H1 (cell line): ENCODE data around the gene ATR.
"Not testable (repeated sequence)": the region's sequence is repeated elsewhere in the genome, so short reads cannot be mapped to it uniquely, and the experiment has no call there.

Experiments
- EGR1 ChIP-seq: IDR thresholded peaks from 2 replicates; pipeline ENCODE4 v1.6.1; 2011; ENCODE audit warnings: low read depth, low read length, borderline replicate concordance
- EP300 ChIP-seq, 2 experiments: IDR thresholded peaks; 1 replicate in 1 of 2; 2 replicates in 1 of 2; pipeline ENCODE4 v1.6.1; 2011 to 2012; ENCODE audit warnings: low read depth in 2 of 2, low read length in 2 of 2, mild to moderate bottlenecking in 2 of 2, borderline replicate concordance in 1 of 2, inconsistent platforms in 1 of 2, moderate library complexity in 1 of 2
- HDAC6 ChIP-seq: IDR thresholded peaks from one replicate; pipeline ENCODE4 v1.7.1; 2012; ENCODE audit warnings: low read depth, mild to moderate bottlenecking, inconsistent platforms, low read length, moderate library complexity
- POLR2A ChIP-seq, 2 experiments: IDR thresholded peaks; 1 replicate in 1 of 2; 2 replicates in 1 of 2; pipeline ENCODE4 v1.6.1; 2011; ENCODE audit warnings: low read depth in 2 of 2, low read length in 2 of 2, mild to moderate bottlenecking in 2 of 2; ENCODE audit errors: control extremely low read depth in 1 of 2
- RAD21 ChIP-seq, 2 experiments: IDR thresholded peaks in 1 of 2; conservative IDR thresholded peaks in 1 of 2; 2 replicates each; pipeline ENCODE4 v1.6.1; 2011; ENCODE audit warnings: low read depth in 2 of 2, low read length in 2 of 2, improper control_type of control experiment in 1 of 2, inconsistent platforms in 1 of 2, mild to moderate bottlenecking in 1 of 2, moderate library complexity in 1 of 2
- RFX5 ChIP-seq: IDR thresholded peaks from 2 replicates; pipeline ENCODE4 v1.6.1; 2011; ENCODE audit warnings: low read depth, low read length, improper control_type of control experiment, borderline replicate concordance
- SIX5 ChIP-seq: IDR thresholded peaks from 2 replicates; pipeline ENCODE4 v1.6.1; 2011; ENCODE audit warnings: mild to moderate bottlenecking, low read depth, low read length
- ZNF274 ChIP-seq: IDR thresholded peaks from 2 replicates; pipeline ENCODE4 v1.7.0; 2012; ENCODE audit warnings: low read length, borderline replicate concordance; ENCODE audit errors: extremely low read depth
- TF ChIP-seq, protein P1 (sequence below), 3 experiments: IDR thresholded peaks; 1 replicate in 2 of 3; 2 replicates in 1 of 3; pipeline versions ENCODE4 v1.5.1 to v1.6.1; 2011; ENCODE audit warnings: low read length in 3 of 3, mild to moderate bottlenecking in 3 of 3, inconsistent platforms in 2 of 3, low read depth in 1 of 3, moderate library complexity in 1 of 3; ENCODE audit not compliant: insufficient read depth in 1 of 3; ENCODE audit errors: control extremely low read depth in 1 of 3
- TF ChIP-seq, protein P2 (sequence below): IDR thresholded peaks from 2 replicates; pipeline ENCODE4 v1.6.1; 2012; ENCODE audit warnings: inconsistent platforms
- TF ChIP-seq, protein P3 (sequence below): IDR thresholded peaks from 2 replicates; pipeline ENCODE4 v1.6.1; 2011; ENCODE audit warnings: low read depth, mild to moderate bottlenecking, low read length; ENCODE audit not compliant: insufficient read depth

DNA sequence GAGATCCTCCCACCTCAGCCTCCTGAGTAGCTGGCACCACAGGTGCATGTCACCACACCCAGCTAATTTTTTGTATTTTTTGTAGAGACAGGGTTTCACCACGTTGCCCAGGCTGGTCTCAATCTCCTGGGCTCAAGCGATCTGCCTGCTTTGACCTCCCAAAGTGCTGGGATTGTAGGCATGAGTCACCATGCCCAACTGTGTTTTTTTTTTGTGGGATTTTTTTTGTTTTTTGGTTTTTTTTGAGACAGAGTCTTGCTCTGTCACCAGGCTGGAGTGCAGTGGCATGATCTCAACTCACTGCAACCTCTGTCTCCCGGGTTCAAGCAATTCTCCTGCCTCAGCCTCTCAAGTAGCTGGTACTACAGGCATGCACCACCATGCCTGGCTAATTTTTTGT lies 9.1 kb downstream of the ATR start:
- not testable (repeated sequence) for TF ChIP-seq EGR1; ZNF274; RFX5; SIX5; HDAC6; POLR2A (IDR thresholded peaks at IDR 0.05; ENCODE audit: control extremely low read depth in 1 of 2, low read depth in 2 of 2, low read length in 2 of 2); EP300 (IDR thresholded peaks at IDR 0.05; ENCODE audit: borderline replicate concordance in 1 of 2, low read depth in 2 of 2, low read length in 2 of 2); RAD21 (IDR thresholded peaks at IDR 0.05 in 1 of 2, conservative IDR thresholded peaks at IDR 0.05 in 1 of 2; ENCODE audit: low read depth in 2 of 2, low read length in 2 of 2)
- TF ChIP-seq, protein P1, sequence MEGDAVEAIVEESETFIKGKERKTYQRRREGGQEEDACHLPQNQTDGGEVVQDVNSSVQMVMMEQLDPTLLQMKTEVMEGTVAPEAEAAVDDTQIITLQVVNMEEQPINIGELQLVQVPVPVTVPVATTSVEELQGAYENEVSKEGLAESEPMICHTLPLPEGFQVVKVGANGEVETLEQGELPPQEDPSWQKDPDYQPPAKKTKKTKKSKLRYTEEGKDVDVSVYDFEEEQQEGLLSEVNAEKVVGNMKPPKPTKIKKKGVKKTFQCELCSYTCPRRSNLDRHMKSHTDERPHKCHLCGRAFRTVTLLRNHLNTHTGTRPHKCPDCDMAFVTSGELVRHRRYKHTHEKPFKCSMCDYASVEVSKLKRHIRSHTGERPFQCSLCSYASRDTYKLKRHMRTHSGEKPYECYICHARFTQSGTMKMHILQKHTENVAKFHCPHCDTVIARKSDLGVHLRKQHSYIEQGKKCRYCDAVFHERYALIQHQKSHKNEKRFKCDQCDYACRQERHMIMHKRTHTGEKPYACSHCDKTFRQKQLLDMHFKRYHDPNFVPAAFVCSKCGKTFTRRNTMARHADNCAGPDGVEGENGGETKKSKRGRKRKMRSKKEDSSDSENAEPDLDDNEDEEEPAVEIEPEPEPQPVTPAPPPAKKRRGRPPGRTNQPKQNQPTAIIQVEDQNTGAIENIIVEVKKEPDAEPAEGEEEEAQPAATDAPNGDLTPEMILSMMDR (IDR thresholded peaks at IDR 0.05; ENCODE audit: control extremely low read depth in 1 of 3, insufficient read depth in 1 of 3, low read depth in 1 of 3, low read length in 3 of 3) = not testable (repeated sequence)
- TF ChIP-seq, protein P2, sequence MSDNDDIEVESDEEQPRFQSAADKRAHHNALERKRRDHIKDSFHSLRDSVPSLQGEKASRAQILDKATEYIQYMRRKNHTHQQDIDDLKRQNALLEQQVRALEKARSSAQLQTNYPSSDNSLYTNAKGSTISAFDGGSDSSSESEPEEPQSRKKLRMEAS = not testable (repeated sequence)
- TF ChIP-seq, protein P3, sequence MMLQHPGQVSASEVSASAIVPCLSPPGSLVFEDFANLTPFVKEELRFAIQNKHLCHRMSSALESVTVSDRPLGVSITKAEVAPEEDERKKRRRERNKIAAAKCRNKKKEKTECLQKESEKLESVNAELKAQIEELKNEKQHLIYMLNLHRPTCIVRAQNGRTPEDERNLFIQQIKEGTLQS = not testable (repeated sequence)
